H9 (cell line): ENCODE data around the gene LBX2. TPM values are rescaled to one million over a fixed set of nuclear protein-coding genes. Genes with fewer than 3 reads are reported as not detected.

Experiments
- DNase-seq: peaks from one replicate; pipeline ENCODE4 v3.0.0-alpha.2; 2017
- H2AFZ ChIP-seq: one replicate; pipeline ENCODE4 v1.6.1; 2013; ENCODE audit warnings: mild to moderate bottlenecking, low read length, control low read depth, moderate library complexity
- H2AK5ac ChIP-seq: 2 replicates; pipeline ENCODE4 v1.6.1; 2013; ENCODE audit warnings: low read length, control low read depth, mixed read lengths; ENCODE audit not compliant: insufficient read length
- H2BK120ac ChIP-seq: one replicate; pipeline ENCODE4 v1.6.1; 2013; ENCODE audit warnings: low read depth, mild to moderate bottlenecking, low read length, control low read depth, inconsistent platforms; ENCODE audit not compliant: poor library complexity, severe bottlenecking
- H2BK12ac ChIP-seq: 2 replicates; pipeline ENCODE4 v1.6.1; 2013; ENCODE audit warnings: low read length, control low read depth, mixed read lengths, low read depth; ENCODE audit not compliant: insufficient read length
- H2BK15ac ChIP-seq: 2 replicates; pipeline ENCODE4 v1.6.1; 2013; ENCODE audit warnings: low read depth, low read length, control low read depth
- H2BK20ac ChIP-seq: one replicate; pipeline ENCODE4 v1.6.1; 2013; ENCODE audit warnings: low read depth, mild to moderate bottlenecking, low read length, control low read depth, inconsistent platforms; ENCODE audit not compliant: poor library complexity, severe bottlenecking
- H2BK5ac ChIP-seq: 2 replicates; pipeline ENCODE4 v1.6.1; 2013; ENCODE audit warnings: low read length, control low read depth, mixed read lengths; ENCODE audit not compliant: insufficient read length
- H3K14ac ChIP-seq: 2 replicates; pipeline ENCODE4 v1.6.1; 2013; ENCODE audit warnings: low read length, control low read depth; ENCODE audit not compliant: insufficient read depth
- H3K18ac ChIP-seq: 2 replicates; pipeline ENCODE4 v1.6.1; 2013; ENCODE audit warnings: low read depth, mild to moderate bottlenecking, mixed read lengths, low read length, control low read depth; ENCODE audit not compliant: insufficient read length
- H3K23ac ChIP-seq: 2 replicates; pipeline ENCODE4 v1.6.1; 2013; ENCODE audit warnings: low read length, control low read depth, mixed read lengths, low read depth; ENCODE audit not compliant: insufficient read length
- H3K23me2 ChIP-seq: 2 replicates; pipeline ENCODE4 v1.6.1; 2013; ENCODE audit warnings: low read depth, mild to moderate bottlenecking, mixed read lengths, low read length, control low read depth; ENCODE audit not compliant: insufficient read length, poor library complexity, severe bottlenecking
- H3K27ac ChIP-seq: 2 replicates; pipeline ENCODE4 v1.5.1; 2013; ENCODE audit warnings: low read length, control low read depth, mixed read lengths, low read depth; ENCODE audit not compliant: insufficient read length
- H3K27me3 ChIP-seq: 2 replicates; pipeline ENCODE4 v1.6.1; 2013; ENCODE audit warnings: low read length, control low read depth, inconsistent platforms; ENCODE audit not compliant: insufficient read depth
- H3K4ac ChIP-seq: 2 replicates; pipeline ENCODE4 v1.6.1; 2013; ENCODE audit warnings: low read depth, mild to moderate bottlenecking, control low read depth, inconsistent platforms, low read length, moderate library complexity
- H3K4me1 ChIP-seq: 2 replicates; pipeline ENCODE4 v1.6.1; 2013; ENCODE audit warnings: low read length, control low read depth, inconsistent platforms; ENCODE audit not compliant: insufficient read depth
- H3K4me2 ChIP-seq: 2 replicates; pipeline ENCODE4 v1.6.1; 2013; ENCODE audit warnings: low read length, control low read depth, mixed read lengths; ENCODE audit not compliant: insufficient read length, insufficient read depth
- H3K56ac ChIP-seq: 2 replicates; pipeline ENCODE4 v1.6.1; 2013; ENCODE audit warnings: low read depth, mild to moderate bottlenecking, mixed read lengths, low read length, control low read depth; ENCODE audit not compliant: insufficient read length
- H3K79me1 ChIP-seq: 2 replicates; pipeline ENCODE4 v1.6.1; 2013; ENCODE audit warnings: low read depth, mild to moderate bottlenecking, moderate library complexity, low read length, control low read depth, inconsistent platforms; ENCODE audit not compliant: insufficient read depth, poor library complexity, severe bottlenecking
- H3K79me2 ChIP-seq: 2 replicates; pipeline ENCODE4 v1.6.1; 2013; ENCODE audit warnings: low read length, control low read depth, inconsistent platforms; ENCODE audit not compliant: insufficient read depth
- H3K9ac ChIP-seq: 2 replicates; pipeline ENCODE4 v1.6.1; 2013; ENCODE audit warnings: low read length, control low read depth, mixed read lengths; ENCODE audit not compliant: insufficient read length; ENCODE audit errors: extremely low read depth
- H3K9me3 ChIP-seq: one replicate; pipeline ENCODE4 v1.6.1; 2013; ENCODE audit warnings: low read depth, low read length, inconsistent platforms; ENCODE audit not compliant: control insufficient read depth
- H3T11ph ChIP-seq: one replicate; pipeline ENCODE4 v1.6.1; 2013; ENCODE audit warnings: mild to moderate bottlenecking, low read length, control low read depth, inconsistent platforms
- H4K20me1 ChIP-seq: one replicate; pipeline ENCODE4 v1.6.1; 2013; ENCODE audit not compliant: control insufficient read depth, insufficient read length, insufficient read depth
- H4K5ac ChIP-seq: 2 replicates; pipeline ENCODE4 v1.6.1; 2013; ENCODE audit warnings: low read depth, mild to moderate bottlenecking, mixed read lengths, low read length, control low read depth; ENCODE audit not compliant: insufficient read length
- H4K8ac ChIP-seq: replicated peaks from 2 replicates; pipeline ENCODE4 v1.6.1; 2013; ENCODE audit warnings: low read length, control low read depth, mixed read lengths, low read depth; ENCODE audit not compliant: insufficient read length
- H4K91ac ChIP-seq: 2 replicates; pipeline ENCODE4 v1.6.1; 2013; ENCODE audit warnings: low read depth, mild to moderate bottlenecking, moderate library complexity, mixed read lengths, low read length, control low read depth; ENCODE audit not compliant: insufficient read length
- H3K27ac Mint-ChIP-seq, 3 experiments: 2 replicates in 2 of 3; 3 replicates in 1 of 3; pipeline ENCODE4 v1.8.0; 2020 to 2021; ENCODE audit warnings: mixed read lengths in 3 of 3, mild to moderate bottlenecking in 1 of 3, moderate library complexity in 1 of 3
- H3K27me3 Mint-ChIP-seq: 2 replicates; pipeline ENCODE4 v1.8.0; 2021; ENCODE audit warnings: low read depth, mild to moderate bottlenecking, moderate library complexity, mixed read lengths
- H3K36me3 Mint-ChIP-seq, 3 experiments: 2 replicates in 2 of 3; 3 replicates in 1 of 3; pipeline ENCODE4 v1.8.0; 2020 to 2021; ENCODE audit warnings: low read depth in 3 of 3, mixed read lengths in 3 of 3; ENCODE audit not compliant: insufficient read depth in 1 of 3
- H3K4me1 Mint-ChIP-seq, 2 experiments: 2 replicates each; pipeline ENCODE4 v1.8.0; 2020; ENCODE audit warnings: mixed read lengths in 2 of 2
- H3K4me3 Mint-ChIP-seq, 2 experiments: 2 replicates in 1 of 2; 3 replicates in 1 of 2; pipeline ENCODE4 v1.8.0; 2020 to 2021; ENCODE audit warnings: mild to moderate bottlenecking in 2 of 2, mixed read lengths in 2 of 2, moderate library complexity in 1 of 2
- H3K9me3 Mint-ChIP-seq, 2 experiments: 2 replicates in 1 of 2; 3 replicates in 1 of 2; pipeline ENCODE4 v1.8.0; 2020; ENCODE audit warnings: mild to moderate bottlenecking in 2 of 2, mixed read lengths in 2 of 2, moderate library complexity in 1 of 2
- CTCF ChIP-seq: fragments of 200-600 bp; sonication (generic); conservative IDR thresholded peaks from 3 replicates; pipeline ENCODE4 v1.8.0; 2021; ENCODE audit warnings: antibody characterized with exemption, mild to moderate bottlenecking
- WGBS: extraction: QIAGEN DNeasy Blood & Tissue Kit; methylation state at CpG from one replicate; pipeline ENCODE4 v1.1.7; 2013; ENCODE audit warnings: missing lambda C conversion rate, low lambda C conversion rate, mixed read lengths; ENCODE audit not compliant: insufficient read length; ENCODE audit errors: extremely low coverage; 5-methylcytosine and 5-hydroxymethylcytosine counted together
- total RNA-seq: library from RNA; stranded (reverse); gene quantifications from 2 replicates; pipeline ENCODE4 v1.2.1, GENCODE V29; 2021

The LBX2 gene
- total RNA-seq, 1 experiment from 2014 or later, result 1.1 TPM

- Histone ChIP-seq H3K79me1 (no peaks in the 10 kb centered on the region), H2BK5ac (no peak overlapping the region), H4K20me1 (no peaks in the 10 kb centered on the region), H3K27me3 (peaks cover 53% of the 10 kb centered on the region), H3K18ac (no peak overlapping the region), H2BK15ac (no peak overlapping the region), H4K8ac (no peak overlapping the region), H3K23ac (no peak overlapping the region), H3K4me1 (peaks cover 3% of the 10 kb centered on the region; the same call in 1 of the 2 replicates), H3K9ac (no peak overlapping the region), H4K91ac (no peak overlapping the region), H3K9me3 (no peaks in the 10 kb centered on the region), H2AK5ac (no peak overlapping the region), H3K56ac (no peak overlapping the region), H2AFZ (no peak overlapping the region), H3K4ac (no peak overlapping the region), H2BK120ac (no peak overlapping the region), H3K23me2 (peaks cover 20% of the 10 kb centered on the region), H4K5ac (no peak overlapping the region), H3K27ac (no peak overlapping the region), H3K79me2 (no peaks in the 10 kb centered on the region), H2BK12ac (no peak overlapping the region), H3T11ph (no peak overlapping the region), H3K14ac (no peak overlapping the region), H2BK20ac (no peak overlapping the region), H3K4me2 (no peak overlapping the region)
- no CpG with 5 or more reads among the region's 4 CpGs for WGBS
- TF ChIP-seq CTCF, result no peak
- H3K9me3 Mint-ChIP-seq, result peaks cover 5 to 10% of the 10 kb centered on the region in 2 experiments
- H3K27me3 Mint-ChIP-seq, result peaks cover 78% of the 10 kb centered on the region
- no peak for DNase-seq
- H3K27ac Mint-ChIP-seq, result no peak overlapping the region
- peaks cover 11 to 17% (median 15%) of the 10 kb centered on the region in 3 experiments for H3K36me3 Mint-ChIP-seq
- peaks cover 27 to 31% of the 10 kb centered on the region in 2 experiments for H3K4me1 Mint-ChIP-seq
- H3K4me3 Mint-ChIP-seq, result no peak overlapping the region
Measured at GRCh38 chr2:74510272-74510671, 10.9 kb upstream of the LBX2 start.
